ENCODE data around the gene AHDC1.

DNA sequence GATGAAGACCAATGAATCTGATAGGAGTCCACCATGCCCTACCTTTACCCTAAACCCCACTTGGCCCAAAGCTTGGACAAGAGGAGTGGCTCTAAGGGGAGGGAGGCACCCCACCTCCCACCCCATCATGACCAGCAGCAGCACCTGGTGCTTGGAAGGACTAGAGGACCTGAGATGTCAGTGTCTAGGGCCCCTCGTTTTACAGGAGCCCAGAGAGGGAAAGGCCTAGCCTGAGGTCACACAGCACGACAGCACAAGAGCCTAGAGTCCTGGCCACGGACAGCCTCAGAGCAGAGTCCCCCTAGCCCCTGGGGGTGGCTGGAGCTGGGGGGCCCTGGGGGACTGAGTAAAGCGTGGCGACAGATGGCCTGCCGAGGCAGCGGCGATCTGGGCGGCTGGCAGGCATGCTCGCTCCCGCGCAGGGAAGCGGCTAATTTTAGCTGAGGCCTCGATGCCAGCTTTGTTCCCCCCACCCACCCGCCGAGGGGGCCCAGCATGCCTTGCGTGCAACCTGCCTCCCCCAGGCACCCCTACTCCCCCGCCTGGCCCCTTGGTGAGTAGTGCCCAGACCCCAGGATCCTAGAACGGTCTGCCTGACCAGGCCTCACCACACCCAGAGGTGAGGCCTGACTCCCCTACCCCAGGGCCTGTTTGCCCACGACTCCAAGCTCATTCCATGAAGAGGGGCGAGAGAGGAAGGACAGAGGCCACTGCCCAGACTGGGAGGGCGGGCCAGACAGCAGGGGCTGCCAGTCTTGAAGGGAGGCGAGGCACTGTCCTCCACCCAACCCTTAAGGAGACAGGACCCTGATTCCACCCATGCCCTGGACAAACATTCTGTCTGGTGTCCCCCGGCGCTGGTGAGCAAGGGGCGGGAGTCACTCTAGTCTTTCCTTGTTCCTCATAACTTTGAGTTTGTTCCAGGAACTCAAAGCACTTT is 39.0 kb downstream of the AHDC1 start:
- TF ChIP-seq SIN3A (IDR thresholded peaks at IDR 0.05; ENCODE audit: low read depth) = no peak
- no peak for TF ChIP-seq CBX3 (IDR thresholded peaks at IDR 0.05; ENCODE audit: low read depth)
- TF ChIP-seq, protein P1, sequence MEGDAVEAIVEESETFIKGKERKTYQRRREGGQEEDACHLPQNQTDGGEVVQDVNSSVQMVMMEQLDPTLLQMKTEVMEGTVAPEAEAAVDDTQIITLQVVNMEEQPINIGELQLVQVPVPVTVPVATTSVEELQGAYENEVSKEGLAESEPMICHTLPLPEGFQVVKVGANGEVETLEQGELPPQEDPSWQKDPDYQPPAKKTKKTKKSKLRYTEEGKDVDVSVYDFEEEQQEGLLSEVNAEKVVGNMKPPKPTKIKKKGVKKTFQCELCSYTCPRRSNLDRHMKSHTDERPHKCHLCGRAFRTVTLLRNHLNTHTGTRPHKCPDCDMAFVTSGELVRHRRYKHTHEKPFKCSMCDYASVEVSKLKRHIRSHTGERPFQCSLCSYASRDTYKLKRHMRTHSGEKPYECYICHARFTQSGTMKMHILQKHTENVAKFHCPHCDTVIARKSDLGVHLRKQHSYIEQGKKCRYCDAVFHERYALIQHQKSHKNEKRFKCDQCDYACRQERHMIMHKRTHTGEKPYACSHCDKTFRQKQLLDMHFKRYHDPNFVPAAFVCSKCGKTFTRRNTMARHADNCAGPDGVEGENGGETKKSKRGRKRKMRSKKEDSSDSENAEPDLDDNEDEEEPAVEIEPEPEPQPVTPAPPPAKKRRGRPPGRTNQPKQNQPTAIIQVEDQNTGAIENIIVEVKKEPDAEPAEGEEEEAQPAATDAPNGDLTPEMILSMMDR (IDR thresholded peaks at IDR 0.05 in 2 of 3, conservative IDR thresholded peaks at IDR 0.05 in 1 of 3; ENCODE audit: borderline replicate concordance in 1 of 3, insufficient read depth in 1 of 3, low read depth in 2 of 3, low read length in 2 of 3) = no peak
- no peak for TF ChIP-seq FOSL1 (IDR thresholded peaks at IDR 0.05; ENCODE audit: low read depth)
- TF ChIP-seq CEBPB (IDR thresholded peaks at IDR 0.05; ENCODE audit: low read depth) = no peak

Data from HCT116 (cell line).